Fibroblast of lung (primary cell): Measurements from ENCODE around the gene UBE2J2. TPM values are rescaled to one million over a fixed set of nuclear protein-coding genes. Genes with fewer than 3 reads are reported as not detected.

Experiments used
- DNase-seq, 2 donors: peaks; one replicate each; pipeline versions ENCODE4 v3.0.0 to v3.0.0-alpha.2; 2010; ENCODE audit warnings: low read depth in 2 of 2
- H2AFZ ChIP-seq: 2 replicates; pipeline ENCODE4 v1.5.1; 2012; ENCODE audit warnings: low read length, control low read depth, inconsistent platforms
- H3K27ac ChIP-seq: 2 replicates; pipeline ENCODE4 v1.5.1; 2011; ENCODE audit warnings: low read length, control low read depth; ENCODE audit not compliant: insufficient read depth
- H3K27me3 ChIP-seq: 2 replicates; pipeline ENCODE4 v1.5.1; 2011; ENCODE audit warnings: mild to moderate bottlenecking, low read length; ENCODE audit not compliant: control insufficient read depth, insufficient read depth
- H3K36me3 ChIP-seq: 2 replicates; pipeline ENCODE4 v1.5.1; 2011; ENCODE audit warnings: low read length; ENCODE audit not compliant: control insufficient read depth, insufficient read depth
- H3K4me1 ChIP-seq: 2 replicates; pipeline ENCODE4 v1.5.1; 2011; ENCODE audit warnings: low read length; ENCODE audit not compliant: control insufficient read depth, insufficient read depth; ENCODE audit errors: extremely low read depth
- H3K4me2 ChIP-seq: 2 replicates; pipeline ENCODE4 v1.5.1; 2011; ENCODE audit warnings: low read length, control low read depth; ENCODE audit not compliant: insufficient read depth; ENCODE audit errors: extremely low read depth
- H3K4me3 ChIP-seq, 4 experiments: fragments of 200-600 bp in 1 of 4; sonication (generic) in 1 of 4; replicated peaks in 1 of 4; 2 replicates each; pipeline ENCODE4 v1.5.1; 2011 to 2016; ENCODE audit warnings: low read length in 4 of 4, low read depth in 3 of 4, mild to moderate bottlenecking in 3 of 4, control low read depth in 2 of 4, inconsistent platforms in 1 of 4, mixed read lengths in 1 of 4; ENCODE audit not compliant: insufficient read depth in 1 of 4; ENCODE audit errors: control extremely low read depth in 1 of 4
- H3K79me2 ChIP-seq: 2 replicates; pipeline ENCODE4 v1.5.1; 2012; ENCODE audit warnings: mild to moderate bottlenecking, low read length, inconsistent platforms; ENCODE audit not compliant: control insufficient read depth, insufficient read depth
- H3K9ac ChIP-seq: 2 replicates; pipeline ENCODE4 v1.5.1; 2011; ENCODE audit warnings: mild to moderate bottlenecking, low read length, control low read depth; ENCODE audit not compliant: insufficient read depth
- H3K9me3 ChIP-seq: 2 replicates; pipeline ENCODE4 v1.5.1; 2012; ENCODE audit warnings: low read depth, low read length; ENCODE audit not compliant: control insufficient read depth, insufficient read depth
- H4K20me1 ChIP-seq: 2 replicates; pipeline ENCODE4 v1.5.1; 2011; ENCODE audit warnings: low read length; ENCODE audit not compliant: control insufficient read depth, insufficient read depth; ENCODE audit errors: extremely low read depth
- EZH2 ChIP-seq: IDR thresholded peaks from 2 replicates; pipeline ENCODE4 v1.5.1; 2012; ENCODE audit warnings: low read length, control low read depth, mild to moderate bottlenecking; ENCODE audit errors: missing control alignments
- polyA plus RNA-seq, 2 donors: library from polyadenylated mRNA; depleted of rRNA in 1 of 2; stranded (reverse) in 1 of 2; unstranded in 1 of 2; fragments of >200 nt; gene quantifications; 2 replicates each; pipeline ENCODE4 v1.2.1, GENCODE V29; 2011 to 2012; ENCODE audit warnings: missing spikeins in 1 of 2
- total RNA-seq: library from RNA; depleted of rRNA; stranded (reverse); fragments of >200 nt; gene quantifications from 2 replicates; pipeline ENCODE4 v1.2.1, GENCODE V29; 2014
- TF ChIP-seq, protein P1 (sequence below), 2 donors: IDR thresholded peaks in 1 of 2; conservative IDR thresholded peaks in 1 of 2; 1 replicate in 1 of 2; 2 replicates in 1 of 2; pipeline ENCODE4 v1.5.1; 2011 to 2012; ENCODE audit warnings: low read length in 2 of 2, control low read depth in 1 of 2, inconsistent platforms in 1 of 2, low read depth in 1 of 2, mild to moderate bottlenecking in 1 of 2

Gene UBE2J2
- total and polyA plus RNA-seq, 2 donors (not counting 1 experiment from before 2014, with no cell fraction given): 32.3 to 47.2 TPM

- no peak for DNase-seq
- H3K79me2 ChIP-seq: no peaks in the 10 kb centered on the region
- H3K4me2 ChIP-seq: no peak overlapping the region
- TF ChIP-seq, protein P1, sequence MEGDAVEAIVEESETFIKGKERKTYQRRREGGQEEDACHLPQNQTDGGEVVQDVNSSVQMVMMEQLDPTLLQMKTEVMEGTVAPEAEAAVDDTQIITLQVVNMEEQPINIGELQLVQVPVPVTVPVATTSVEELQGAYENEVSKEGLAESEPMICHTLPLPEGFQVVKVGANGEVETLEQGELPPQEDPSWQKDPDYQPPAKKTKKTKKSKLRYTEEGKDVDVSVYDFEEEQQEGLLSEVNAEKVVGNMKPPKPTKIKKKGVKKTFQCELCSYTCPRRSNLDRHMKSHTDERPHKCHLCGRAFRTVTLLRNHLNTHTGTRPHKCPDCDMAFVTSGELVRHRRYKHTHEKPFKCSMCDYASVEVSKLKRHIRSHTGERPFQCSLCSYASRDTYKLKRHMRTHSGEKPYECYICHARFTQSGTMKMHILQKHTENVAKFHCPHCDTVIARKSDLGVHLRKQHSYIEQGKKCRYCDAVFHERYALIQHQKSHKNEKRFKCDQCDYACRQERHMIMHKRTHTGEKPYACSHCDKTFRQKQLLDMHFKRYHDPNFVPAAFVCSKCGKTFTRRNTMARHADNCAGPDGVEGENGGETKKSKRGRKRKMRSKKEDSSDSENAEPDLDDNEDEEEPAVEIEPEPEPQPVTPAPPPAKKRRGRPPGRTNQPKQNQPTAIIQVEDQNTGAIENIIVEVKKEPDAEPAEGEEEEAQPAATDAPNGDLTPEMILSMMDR (conservative IDR thresholded peaks at IDR 0.05 in 1 of 2, IDR thresholded peaks at IDR 0.05 in 1 of 2; ENCODE audit: low read depth in 1 of 2, low read length in 2 of 2): no peak
- no peak for TF ChIP-seq EZH2
- H3K36me3 ChIP-seq: no peaks in the 10 kb centered on the region
- H3K27ac ChIP-seq: no peak overlapping the region
- H3K9me3 ChIP-seq: no peaks in the 10 kb centered on the region
- H3K4me1 ChIP-seq: no peaks in the 10 kb centered on the region
- no peak overlapping the region for H3K4me3 ChIP-seq
- no peak overlapping the region for H3K9ac ChIP-seq
- H2AFZ ChIP-seq: no peak overlapping the region
- no peaks in the 10 kb centered on the region for H3K27me3 ChIP-seq
- no peaks in the 10 kb centered on the region for H4K20me1 ChIP-seq
Observed at GRCh38 chr1:1243266-1243660, 30.4 kb downstream of the UBE2J2 start.

DNA sequence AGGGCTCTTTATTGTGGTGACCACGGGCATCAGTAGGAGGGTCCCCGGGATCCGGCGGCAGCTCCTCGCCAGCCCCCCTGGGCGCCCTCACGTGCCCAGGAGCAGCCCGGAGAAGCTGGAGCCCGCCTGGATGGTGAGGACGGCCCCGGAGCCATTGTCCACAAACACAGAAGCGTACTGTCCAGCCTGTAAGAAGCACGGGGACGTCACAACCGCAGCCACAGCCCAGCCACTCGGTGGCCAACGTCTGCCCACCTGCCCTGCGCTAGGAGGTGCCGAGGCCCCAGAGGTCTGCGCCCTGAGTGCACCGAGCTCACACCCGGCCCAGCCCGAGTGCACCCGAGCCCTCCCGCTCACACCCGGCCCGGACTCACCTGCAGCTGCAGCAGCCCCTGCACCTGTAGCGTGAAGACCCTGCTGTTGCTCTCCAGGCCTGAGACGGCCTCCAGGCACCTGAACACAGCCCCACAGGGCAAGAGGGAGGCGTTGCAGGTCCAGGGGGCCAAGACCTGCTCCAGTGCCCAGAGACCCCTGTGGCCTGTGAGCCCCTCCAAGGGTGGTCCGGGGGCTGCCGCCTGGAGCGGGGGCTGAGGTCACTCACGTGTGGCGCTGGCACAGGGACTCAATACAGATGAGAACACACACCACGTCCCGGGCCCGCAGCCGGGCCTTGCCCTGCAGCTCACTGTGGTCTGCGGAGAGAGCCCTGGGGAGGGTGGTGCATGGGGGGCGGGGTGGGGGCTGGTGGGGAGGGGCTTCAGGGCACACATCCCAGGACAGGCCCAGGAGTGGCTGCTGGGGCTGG, 31.0 kb downstream of the UBE2J2 start:
- no peak for TF ChIP-seq EZH2
- TF ChIP-seq, protein P1 (conservative IDR thresholded peaks at IDR 0.05 in 1 of 2, IDR thresholded peaks at IDR 0.05 in 1 of 2; ENCODE audit: low read depth in 1 of 2, low read length in 2 of 2): no peak
- H3K4me1 ChIP-seq: peaks cover 4% of the 10 kb centered on the region
- no peak overlapping the region for H3K4me2 ChIP-seq
- H2AFZ ChIP-seq: no peak overlapping the region
- H3K9me3 ChIP-seq: no peaks in the 10 kb centered on the region
- no peaks in the 10 kb centered on the region for H3K36me3 ChIP-seq
- H3K4me3 ChIP-seq: no peak overlapping the region
- H3K27me3 ChIP-seq: no peaks in the 10 kb centered on the region
- H3K9ac ChIP-seq: no peak overlapping the region
- no peaks in the 10 kb centered on the region for H4K20me1 ChIP-seq
- no peak overlapping the region for H3K27ac ChIP-seq
- DNase-seq: no peak
- H3K79me2 ChIP-seq: no peaks in the 10 kb centered on the region

GRCh38 chr1:1241588-1242219, 31.9 kb downstream of the UBE2J2 start:
- no peak for TF ChIP-seq EZH2
- TF ChIP-seq, protein P1 (conservative IDR thresholded peaks at IDR 0.05 in 1 of 2, IDR thresholded peaks at IDR 0.05 in 1 of 2; ENCODE audit: low read depth in 1 of 2, low read length in 2 of 2): no peak
- Histone ChIP-seq H3K4me2 (no peak overlapping the region), H3K36me3 (no peaks in the 10 kb centered on the region), H3K27me3 (no peaks in the 10 kb centered on the region), H2AFZ (no peak overlapping the region), H3K4me1 (peaks cover 5% of the 10 kb centered on the region), H4K20me1 (no peaks in the 10 kb centered on the region), H3K27ac (no peak overlapping the region), H3K9ac (no peak overlapping the region), H3K9me3 (no peaks in the 10 kb centered on the region), H3K4me3 (no peak overlapping the region), H3K79me2 (no peaks in the 10 kb centered on the region)
- DNase-seq: no peak
